Upper lobe of left lung (tissue), 6 donors: ENCODE results near the gene FKBP2. TPM values are rescaled to one million over a fixed set of nuclear protein-coding genes. Genes with fewer than 3 reads are reported as not detected.

ENCODE experiments used
- ATAC-seq, 2 donors: fragments of 200-7000 bp; cut with Tn5 transposase; one replicate each; pipeline ENCODE4 v1.9.1; 2022; ENCODE audit warnings: mild to moderate bottlenecking in 2 of 2, moderate library complexity in 2 of 2; ENCODE audit not compliant: low FRiP score in 2 of 2
- DNase-seq, 2 donors: peaks; one replicate each; pipeline ENCODE4 v3.0.0-alpha.2; 2019 to 2020
- H3K27ac ChIP-seq, 4 donors: fragments of 200-600 bp; sonication (generic); one replicate each; pipeline ENCODE4 v1.5.1; 2016 to 2019
- H3K27me3 ChIP-seq, 4 donors: fragments of 200-600 bp; sonication (generic); one replicate each; pipeline ENCODE4 v1.5.1; 2017 to 2019
- H3K36me3 ChIP-seq, 4 donors: fragments of 200-600 bp; sonication (generic); one replicate each; pipeline ENCODE4 v1.5.1; 2016 to 2019
- H3K4me1 ChIP-seq, 4 donors: fragments of 200-600 bp; sonication (generic); one replicate each; pipeline ENCODE4 v1.5.1; 2018 to 2019
- H3K4me3 ChIP-seq, 4 donors: fragments of 200-600 bp; sonication (generic); one replicate each; pipeline ENCODE4 v1.5.1; 2017 to 2019; ENCODE audit warnings: mild to moderate bottlenecking in 2 of 4, moderate library complexity in 1 of 4
- H3K9me3 ChIP-seq, 4 donors: fragments of 200-600 bp; sonication (generic); one replicate each; pipeline ENCODE4 v1.5.1; 2018 to 2019
- EP300 ChIP-seq, 4 donors: sonication (generic); formaldehyde crosslinking; IDR thresholded peaks; one replicate each; pipeline ENCODE4 v1.5.1; 2017; ENCODE audit warnings: antibody characterized with exemption in 4 of 4, control low read depth in 2 of 4
- POLR2A ChIP-seq, 4 donors: fragments of 450-650 bp; IDR thresholded peaks; one replicate each; pipeline ENCODE4 v1.5.1; 2016 to 2017; ENCODE audit warnings: antibody characterized with exemption in 4 of 4, mild to moderate bottlenecking in 2 of 4
- POLR2AphosphoS5 ChIP-seq, 2 donors: sonication (generic); formaldehyde crosslinking; IDR thresholded peaks; one replicate each; pipeline ENCODE4 v1.5.1; 2017; ENCODE audit warnings: antibody characterized with exemption in 2 of 2
- WGBS, 2 donors: methylation state at CpG; one replicate each; pipeline ENCODE4 v1.1.5; 2017 to 2018; 5-methylcytosine and 5-hydroxymethylcytosine counted together
- total RNA-seq, 6 donors: library from RNA; depleted of rRNA in 4 of 6; stranded (reverse); fragments of >200 nt in 4 of 6; gene quantifications; one replicate each; pipeline versions ENCODE4 v1.1.0 to v1.2.1, GENCODE V29; 2016 to 2021
- TF ChIP-seq, protein P1 (sequence below), 6 experiments: fragments of 450-650 bp in 4 of 6; fragments of 200-600 bp in 2 of 6; sonication (generic) in 2 of 6; IDR thresholded peaks; one replicate each; pipeline ENCODE4 v1.5.1; 2016 to 2019; ENCODE audit warnings: antibody characterized with exemption in 6 of 6
- donor health status: DM: no; HTN: no; CAD: no; lungs with moderate emphysema.
- donor health status: DM: no; HTN: yes; CAD: no; lungs with severe emphysema.

The FKBP2 gene
- total RNA-seq, 6 donors from 2014 or later = 40.9 to 132 (median 63.1) TPM

DNA sequence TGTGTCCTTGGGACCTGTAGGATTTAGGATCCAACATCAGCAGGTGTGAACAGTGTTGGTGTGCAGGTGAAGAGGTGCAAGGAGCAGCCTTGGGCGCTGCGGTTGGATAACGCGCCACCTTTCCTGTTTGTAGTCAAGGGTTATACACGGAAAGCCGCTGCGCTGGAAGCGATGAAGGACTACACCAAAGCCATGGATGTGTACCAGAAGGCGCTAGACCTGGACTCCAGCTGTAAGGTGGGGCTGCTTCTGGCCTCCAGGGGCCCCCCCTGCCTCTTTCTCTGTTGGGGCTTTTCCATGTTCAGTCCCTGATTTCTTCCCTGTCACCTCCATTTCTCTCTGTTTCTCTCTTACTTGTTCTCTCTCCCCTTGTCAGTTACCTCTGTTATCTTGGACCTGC, 37.9 kb upstream of the FKBP2 start:
- Histone ChIP-seq H3K9me3 (no peaks in the 10 kb centered on the region), H3K4me1 (peaks cover 17 to 36% (median 28%) of the 10 kb centered on the region in 4 donors), H3K36me3 (peaks cover 23 to 69% (median 53%) of the 10 kb centered on the region in 4 donors), H3K4me3 (no peak overlapping the region), H3K27ac (no peak overlapping the region), H3K27me3 (no peaks in the 10 kb centered on the region)
- no peak for TF ChIP-seq POLR2AphosphoS5 (IDR thresholded peaks at IDR 0.05)
- no peak for TF ChIP-seq EP300 (IDR thresholded peaks at IDR 0.05)
- TF ChIP-seq, protein P1, sequence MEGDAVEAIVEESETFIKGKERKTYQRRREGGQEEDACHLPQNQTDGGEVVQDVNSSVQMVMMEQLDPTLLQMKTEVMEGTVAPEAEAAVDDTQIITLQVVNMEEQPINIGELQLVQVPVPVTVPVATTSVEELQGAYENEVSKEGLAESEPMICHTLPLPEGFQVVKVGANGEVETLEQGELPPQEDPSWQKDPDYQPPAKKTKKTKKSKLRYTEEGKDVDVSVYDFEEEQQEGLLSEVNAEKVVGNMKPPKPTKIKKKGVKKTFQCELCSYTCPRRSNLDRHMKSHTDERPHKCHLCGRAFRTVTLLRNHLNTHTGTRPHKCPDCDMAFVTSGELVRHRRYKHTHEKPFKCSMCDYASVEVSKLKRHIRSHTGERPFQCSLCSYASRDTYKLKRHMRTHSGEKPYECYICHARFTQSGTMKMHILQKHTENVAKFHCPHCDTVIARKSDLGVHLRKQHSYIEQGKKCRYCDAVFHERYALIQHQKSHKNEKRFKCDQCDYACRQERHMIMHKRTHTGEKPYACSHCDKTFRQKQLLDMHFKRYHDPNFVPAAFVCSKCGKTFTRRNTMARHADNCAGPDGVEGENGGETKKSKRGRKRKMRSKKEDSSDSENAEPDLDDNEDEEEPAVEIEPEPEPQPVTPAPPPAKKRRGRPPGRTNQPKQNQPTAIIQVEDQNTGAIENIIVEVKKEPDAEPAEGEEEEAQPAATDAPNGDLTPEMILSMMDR (IDR thresholded peaks at IDR 0.05) = no peak
- TF ChIP-seq POLR2A (IDR thresholded peaks at IDR 0.05) = no peak
- DNase-seq (no peak), ATAC-seq (no peak)
- WGBS, 2 donors = 96 to 97% methylated on average over 9 of the region's 9 CpGs

DNA sequence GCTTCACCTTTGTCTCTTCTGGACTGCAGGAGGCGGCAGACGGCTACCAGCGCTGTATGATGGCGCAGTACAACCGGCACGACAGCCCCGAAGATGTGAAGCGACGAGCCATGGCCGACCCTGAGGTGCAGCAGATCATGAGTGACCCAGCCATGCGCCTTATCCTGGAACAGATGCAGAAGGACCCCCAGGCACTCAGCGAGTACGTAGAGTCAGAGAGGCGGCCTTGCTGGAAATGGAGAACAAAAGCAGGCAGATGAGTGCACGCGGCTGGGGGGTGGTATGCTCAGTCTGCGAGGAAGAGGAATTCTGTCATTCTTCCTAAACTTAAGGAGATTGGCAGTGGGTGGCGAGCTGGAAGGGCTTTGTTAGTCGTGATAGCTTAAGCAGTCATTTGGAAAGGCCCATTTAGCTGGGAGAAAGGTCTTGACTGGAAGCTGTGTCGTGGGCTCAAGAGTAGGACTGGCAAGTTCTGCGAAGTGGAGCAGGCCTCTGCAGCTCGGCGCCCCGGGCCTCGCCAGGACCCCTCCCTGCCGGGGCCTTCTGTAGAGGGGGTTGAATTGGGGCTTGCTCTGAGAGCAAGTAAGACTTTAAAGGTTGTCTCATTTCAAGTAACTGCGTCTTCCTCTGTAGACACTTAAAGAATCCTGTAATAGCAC, 37.3 kb upstream of the FKBP2 start:
- Histone ChIP-seq H3K27ac (no peak overlapping the region), H3K27me3 (no peaks in the 10 kb centered on the region), H3K4me3 (no peak overlapping the region), H3K9me3 (no peaks in the 10 kb centered on the region), H3K36me3 (peaks cover 20 to 63% (median 47%) of the 10 kb centered on the region in 4 donors), H3K4me1 (peaks cover 22 to 42% (median 34%) of the 10 kb centered on the region in 4 donors)
- TF ChIP-seq EP300 (IDR thresholded peaks at IDR 0.05) = no peak
- TF ChIP-seq, protein P1 (IDR thresholded peaks at IDR 0.05) = no peak
- no peak for TF ChIP-seq POLR2A (IDR thresholded peaks at IDR 0.05)
- TF ChIP-seq POLR2AphosphoS5 (IDR thresholded peaks at IDR 0.05) = no peak
- DNase-seq (peak in 1 of 2 donors; percentile 54), ATAC-seq (no peak)
- 92 to 93% methylated on average over 27 of the region's 27 CpGs for WGBS, 2 donors

DNA sequence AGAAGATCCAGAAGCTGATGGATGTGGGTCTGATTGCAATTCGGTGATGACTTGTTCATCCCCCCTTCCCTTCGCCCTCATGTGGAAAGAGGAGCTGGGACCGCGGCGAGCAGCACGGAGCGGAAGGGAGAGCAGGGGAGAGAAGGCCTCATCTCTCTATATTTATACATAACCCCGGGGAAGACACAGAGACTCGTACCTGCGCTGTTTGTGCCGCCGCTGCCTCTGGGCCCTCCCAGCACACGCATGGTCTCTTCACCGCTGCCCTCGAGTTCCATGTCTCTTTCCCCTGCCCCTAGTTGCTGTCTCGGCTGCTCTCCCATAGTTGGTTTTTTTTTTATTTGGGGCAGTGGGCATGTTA, 36.8 kb upstream of the FKBP2 start:
- TF ChIP-seq POLR2A (IDR thresholded peaks at IDR 0.05) (no peak), POLR2AphosphoS5 (IDR thresholded peaks at IDR 0.05) (no peak), EP300 (IDR thresholded peaks at IDR 0.05) (no peak)
- TF ChIP-seq, protein P1 (IDR thresholded peaks at IDR 0.05) = no peak
- Histone ChIP-seq H3K4me3 (no peak overlapping the region), H3K27ac (peak overlapping the region in 1 of 4 donors; percentile 93), H3K4me1 (peaks cover 24 to 46% (median 36%) of the 10 kb centered on the region in 4 donors), H3K27me3 (no peaks in the 10 kb centered on the region), H3K9me3 (no peaks in the 10 kb centered on the region), H3K36me3 (peaks cover 20 to 58% (median 43%) of the 10 kb centered on the region in 4 donors)
- DNase-seq = peak in 1 of 2 donors; percentile 68
- ATAC-seq = no peak
- WGBS, 2 donors = 89 to 91% methylated on average over 16 of the region's 16 CpGs

DNA sequence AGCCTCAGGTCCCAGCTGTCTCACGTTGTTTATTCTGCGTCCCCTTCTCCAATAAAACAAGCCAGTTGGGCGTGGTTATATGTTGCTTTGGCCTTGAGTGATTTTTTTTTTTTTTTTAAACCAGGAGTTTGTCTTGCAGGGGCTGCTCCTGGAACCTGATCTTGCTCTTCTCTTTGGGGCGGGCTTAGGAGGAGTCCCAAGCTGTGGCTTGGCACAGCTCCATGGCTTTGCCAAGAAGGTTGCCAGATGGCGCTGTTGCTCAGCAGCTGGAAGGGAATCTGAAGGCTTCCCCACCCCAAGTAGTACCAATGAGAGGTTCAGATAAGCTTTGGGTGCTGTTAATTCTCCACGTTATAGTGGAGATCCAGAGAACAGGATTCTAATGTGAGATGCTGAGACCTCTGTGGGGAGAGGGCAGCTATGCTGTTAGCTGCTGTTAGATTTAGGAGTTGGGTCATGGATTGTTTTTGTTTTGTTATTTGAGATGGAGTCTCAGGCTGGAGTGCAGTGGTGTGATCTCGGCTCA, 36.4 kb upstream of the FKBP2 start:
- ATAC-seq (peak; percentile 69 to 74), DNase-seq (peak in 1 of 2 donors; percentile 95)
- peaks cover 20 to 54% (median 41%) of the 10 kb centered on the region in 4 donors for H3K36me3 ChIP-seq
- peak overlapping the region in 2 of 4 donors; percentile 93 to 94 for H3K27ac ChIP-seq
- no peak overlapping the region for H3K4me3 ChIP-seq
- peaks cover 24 to 47% (median 36%) of the 10 kb centered on the region in 4 donors for H3K4me1 ChIP-seq
- TF ChIP-seq, protein P1 (IDR thresholded peaks at IDR 0.05) = peak; percentile 66 to 88 (median 71)
- peak; percentile 56 to 64 for TF ChIP-seq POLR2AphosphoS5 (IDR thresholded peaks at IDR 0.05)
- no peak for TF ChIP-seq EP300 (IDR thresholded peaks at IDR 0.05)
- H3K27me3 ChIP-seq = no peaks in the 10 kb centered on the region
- no peaks in the 10 kb centered on the region for H3K9me3 ChIP-seq
- WGBS, 2 donors = 31 to 36% methylated on average over 7 of the region's 7 CpGs
